Measurements from ENCODE around the gene TMCO6.

- no peak for TF ChIP-seq EP300 (IDR thresholded peaks at IDR 0.05)
- TF ChIP-seq POLR2AphosphoS5 (IDR thresholded peaks at IDR 0.05): no peak
Observed at GRCh38 chr5:140631831-140632365, 7.4 kb upstream of the TMCO6 start.

Measured in suprapubic skin (tissue), 4 donors.